Measurements from ENCODE around the gene SERF2.
"Not testable (repeated sequence)": the region's sequence is repeated elsewhere in the genome, so short reads cannot be mapped to it uniquely, and the experiment has no call there.

Gene SERF2

DNA sequence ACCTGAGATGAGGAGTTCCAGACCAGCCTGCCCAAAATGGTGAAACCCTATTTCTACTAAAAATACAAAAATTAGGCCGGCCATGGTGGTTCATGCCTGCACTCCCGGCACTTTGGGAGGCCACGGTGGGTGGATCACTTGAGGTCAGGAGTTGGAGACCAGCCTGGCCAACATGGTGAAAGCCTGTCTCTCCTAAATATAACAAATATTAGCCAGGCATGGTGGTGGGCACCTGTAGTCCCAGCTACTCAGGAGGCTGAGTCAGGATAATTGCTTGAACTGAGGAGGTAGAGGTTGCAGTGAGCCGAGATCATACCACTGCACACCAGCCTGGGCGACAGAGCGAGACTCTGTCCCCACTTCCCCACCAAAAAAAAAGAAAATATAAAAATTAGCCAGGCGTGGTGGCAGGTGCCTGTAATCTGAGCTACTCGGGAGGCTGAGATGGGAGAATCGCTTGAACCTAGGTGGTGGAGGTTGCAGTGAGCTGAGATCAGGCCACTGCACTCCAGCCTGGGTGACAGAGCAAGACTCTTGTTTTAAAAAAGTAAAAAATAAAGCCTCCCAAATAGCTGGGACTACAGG lies 38.7 kb downstream of the SERF2 start:
- not testable (repeated sequence) for FAIRE-seq

DNA sequence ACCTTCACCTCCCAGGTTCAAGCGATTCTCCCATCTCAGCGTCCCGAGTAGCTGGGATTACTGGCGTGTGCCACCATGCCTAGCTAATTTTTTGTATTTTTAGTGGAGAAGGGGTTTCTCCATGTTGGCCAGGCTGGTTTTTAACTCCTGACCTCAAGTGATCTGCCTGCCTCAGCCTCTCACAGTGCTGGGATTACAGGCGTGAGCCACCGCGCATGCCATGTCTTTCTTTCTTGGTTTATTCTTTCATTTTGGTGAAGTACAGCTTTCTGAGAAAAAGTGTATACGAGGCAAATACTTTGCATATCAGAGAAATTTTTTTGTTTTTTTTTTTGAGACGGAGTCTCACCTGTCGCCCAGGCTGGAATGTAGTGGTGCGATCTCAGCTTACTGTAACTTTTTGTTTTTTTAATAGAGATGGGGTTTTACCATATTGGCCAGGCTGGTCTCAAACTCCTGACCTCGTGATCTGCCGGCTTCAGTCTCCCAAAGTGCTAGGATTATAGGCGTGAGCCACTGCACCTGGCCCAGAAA lies 39.5 kb downstream of the SERF2 start:
- not testable (repeated sequence) for FAIRE-seq

DNA sequence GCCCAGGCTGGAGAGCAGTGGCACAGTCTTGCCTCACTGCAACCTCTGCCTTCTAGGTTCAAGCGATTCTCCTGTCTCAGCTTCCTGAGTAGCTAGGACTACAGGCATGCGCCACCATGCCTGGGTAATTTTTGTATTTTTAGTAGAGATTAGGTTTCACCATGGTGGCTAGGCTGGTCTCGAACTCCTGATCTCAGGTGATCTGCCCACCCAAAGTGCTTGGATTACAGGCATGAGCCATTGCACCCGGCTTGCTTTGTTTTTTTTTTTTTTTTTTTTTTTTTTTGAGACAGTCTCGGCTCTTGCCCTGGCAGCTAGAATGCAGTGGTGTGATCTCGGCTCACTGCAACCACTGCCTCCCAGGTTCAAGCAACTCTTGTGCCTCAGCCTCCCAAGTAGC lies 40.4 kb downstream of the SERF2 start:
- FAIRE-seq: not testable (repeated sequence)

DNA sequence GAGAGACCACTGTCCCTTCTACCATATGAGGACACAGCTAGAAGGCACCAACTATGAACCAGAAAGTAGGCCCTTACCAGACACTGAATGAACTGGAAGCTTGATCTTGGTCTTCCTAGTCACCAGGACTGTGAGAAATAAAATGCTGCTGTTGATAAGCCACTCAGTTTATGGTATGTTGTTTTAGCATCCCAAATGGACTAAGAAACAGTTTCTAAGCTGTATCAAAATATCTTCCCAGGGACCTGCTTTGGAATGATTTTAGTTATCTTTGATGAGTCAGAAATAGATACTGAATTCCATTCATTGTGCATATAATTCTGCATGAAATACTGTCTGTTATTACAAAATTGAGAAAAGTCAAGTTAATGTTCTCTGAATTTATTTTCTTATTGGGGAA lies 53.3 kb downstream of the SERF2 start:
- FAIRE-seq: no peak
